GM13977 (cell line): ENCODE measurements around the gene SPG7.

Experiments used
- DNase-seq: peaks from one replicate; pipeline ENCODE4 v3.0.0; 2012; ENCODE audit warnings: low spot score
- in situ Hi-C: fragments of 300-500 bp; cut with MboI; formaldehyde crosslinking; loops from one replicate; pipeline ENCODE4 v1.12.0; 2022; ENCODE audit warnings: low sequenced_read_pairs, low pct_unique_long_range_greater_than_20kb, mixed read lengths, inconsistent platforms; ENCODE audit not compliant: unreplicated experiment
- TF ChIP-seq, protein P1 (sequence below): IDR thresholded peaks from 2 replicates; pipeline ENCODE4 v1.5.1; 2012; ENCODE audit warnings: mild to moderate bottlenecking, control low read depth; ENCODE audit not compliant: insufficient read depth; ENCODE audit errors: extremely low read depth, missing control alignments

The SPG7 gene

DNA sequence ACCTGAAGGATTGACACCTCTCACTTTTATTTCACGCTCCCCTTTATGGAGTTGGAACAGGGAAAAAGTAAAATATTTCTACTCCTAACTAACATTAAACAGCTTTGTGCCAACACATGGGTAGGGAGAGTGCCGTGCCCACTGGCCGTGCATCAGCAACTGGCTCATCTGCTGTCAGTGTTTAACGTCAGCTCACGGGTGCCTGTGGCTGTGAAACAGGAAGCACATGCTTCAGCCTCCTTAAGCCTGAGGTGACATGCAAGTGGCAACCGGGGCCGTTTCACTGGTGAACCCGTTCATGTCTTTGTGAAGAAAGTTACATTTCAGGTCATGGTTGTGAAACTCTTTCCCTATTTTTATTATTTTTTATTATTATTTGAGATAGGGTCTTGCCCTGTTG is 3.2 kb downstream of the SPG7 start:
- in situ Hi-C loops = no loop called here
- TF ChIP-seq, protein P1, sequence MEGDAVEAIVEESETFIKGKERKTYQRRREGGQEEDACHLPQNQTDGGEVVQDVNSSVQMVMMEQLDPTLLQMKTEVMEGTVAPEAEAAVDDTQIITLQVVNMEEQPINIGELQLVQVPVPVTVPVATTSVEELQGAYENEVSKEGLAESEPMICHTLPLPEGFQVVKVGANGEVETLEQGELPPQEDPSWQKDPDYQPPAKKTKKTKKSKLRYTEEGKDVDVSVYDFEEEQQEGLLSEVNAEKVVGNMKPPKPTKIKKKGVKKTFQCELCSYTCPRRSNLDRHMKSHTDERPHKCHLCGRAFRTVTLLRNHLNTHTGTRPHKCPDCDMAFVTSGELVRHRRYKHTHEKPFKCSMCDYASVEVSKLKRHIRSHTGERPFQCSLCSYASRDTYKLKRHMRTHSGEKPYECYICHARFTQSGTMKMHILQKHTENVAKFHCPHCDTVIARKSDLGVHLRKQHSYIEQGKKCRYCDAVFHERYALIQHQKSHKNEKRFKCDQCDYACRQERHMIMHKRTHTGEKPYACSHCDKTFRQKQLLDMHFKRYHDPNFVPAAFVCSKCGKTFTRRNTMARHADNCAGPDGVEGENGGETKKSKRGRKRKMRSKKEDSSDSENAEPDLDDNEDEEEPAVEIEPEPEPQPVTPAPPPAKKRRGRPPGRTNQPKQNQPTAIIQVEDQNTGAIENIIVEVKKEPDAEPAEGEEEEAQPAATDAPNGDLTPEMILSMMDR = no peak
- DNase-seq = peak; percentile 13

- in situ Hi-C loops = no loop called here
- no peak for DNase-seq
- TF ChIP-seq, protein P1 = no peak
Measured at GRCh38 chr16:89512453-89512852, 4.2 kb downstream of the SPG7 start.

GRCh38 chr16:89517128-89517527 is 8.9 kb downstream of the SPG7 start:
- no peak for DNase-seq

DNA sequence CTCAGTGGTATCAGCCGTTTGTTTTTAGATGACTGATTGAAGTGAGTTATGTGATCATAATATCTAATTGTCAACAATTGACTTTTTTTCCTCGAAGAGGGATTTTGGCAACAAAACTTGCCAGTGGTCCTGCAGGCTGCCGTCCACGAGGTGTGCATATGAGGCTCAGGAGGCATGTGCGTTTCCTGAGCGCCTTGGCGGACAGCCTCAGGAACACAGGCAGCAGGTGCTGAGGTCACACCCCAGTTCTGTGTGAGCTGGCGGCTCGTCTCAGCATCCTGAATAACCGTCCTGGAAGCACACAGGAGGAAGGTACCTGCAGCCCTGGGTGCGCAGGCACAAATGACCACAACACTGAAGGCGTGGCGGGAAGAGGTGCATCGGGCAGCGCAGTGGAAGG is 11.7 kb downstream of the SPG7 start:
- TF ChIP-seq, protein P1 = no peak
- in situ Hi-C loops = no loop called here
- no peak for DNase-seq

More at GRCh38 chr16:89517128-89517527, 8.9 kb downstream of the SPG7 start:
- in situ Hi-C loops = no loop called here
- TF ChIP-seq, protein P1 = no peak

DNA sequence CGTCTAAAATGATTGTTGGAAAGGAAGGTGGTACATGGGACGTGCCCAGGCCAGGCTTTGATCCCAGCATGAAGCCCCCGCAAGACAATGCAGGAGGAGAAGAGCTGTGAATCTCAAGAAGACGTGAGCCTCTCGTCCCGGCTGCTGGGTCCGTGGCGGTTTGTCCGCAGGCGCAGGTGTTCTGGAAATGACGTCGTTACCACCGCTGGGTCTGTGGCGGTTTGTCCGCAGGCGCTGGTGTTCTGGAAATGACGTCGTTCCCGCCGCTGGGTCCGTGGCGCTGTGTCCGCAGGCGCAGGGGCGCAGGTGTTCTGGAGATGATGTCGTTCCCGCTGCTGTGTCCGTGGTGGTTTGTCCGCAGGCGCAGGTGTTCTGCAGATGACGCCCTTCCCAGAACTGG is 14.1 kb downstream of the SPG7 start:
- in situ Hi-C loops = no loop called here

DNA sequence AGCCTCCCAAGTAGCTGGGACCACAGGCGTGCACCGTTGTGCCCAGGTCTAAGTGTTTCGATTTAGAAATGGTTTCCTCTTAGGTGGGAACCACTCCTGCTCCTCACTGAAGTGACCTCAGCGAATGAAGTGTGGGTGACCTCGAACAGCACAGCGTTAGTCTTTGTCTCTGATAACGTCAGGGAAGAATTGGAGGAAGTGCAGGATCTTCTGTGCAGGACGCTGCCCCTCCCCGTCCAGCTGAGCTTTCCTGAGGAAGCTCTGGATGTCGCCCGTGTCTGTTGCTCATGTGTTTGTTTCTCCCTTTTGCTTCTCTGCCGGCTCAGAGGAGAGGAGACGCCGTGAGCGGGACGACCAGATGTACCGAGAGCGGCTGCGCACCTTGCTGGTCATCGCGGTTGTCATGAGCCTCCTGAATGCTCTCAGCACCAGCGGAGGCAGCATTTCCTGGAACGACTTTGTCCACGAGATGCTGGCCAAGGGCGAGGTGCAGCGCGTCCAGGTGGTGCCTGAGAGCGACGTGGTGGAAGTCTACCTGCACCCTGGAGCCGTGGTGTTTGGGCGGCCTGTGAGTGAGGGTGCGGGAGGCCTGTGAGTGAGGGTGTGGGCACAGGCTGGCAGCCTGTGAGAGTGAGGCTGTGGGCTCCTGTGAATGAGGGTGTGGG is 15.6 kb downstream of the SPG7 start:
- in situ Hi-C loops = no loop called here
- TF ChIP-seq, protein P1 = no peak
- DNase-seq = no peak

More for the DNA sequence above, 14.1 kb downstream of the SPG7 start:
- DNase-seq = no peak
- TF ChIP-seq, protein P1 = no peak
